GM18870 (cell line): ENCODE data around the gene HSF2.

Experiments
- ATAC-seq: cut with Tn5 transposase; IDR thresholded peaks from one replicate; pipeline ENCODE4 v1.9.1; 2021; ENCODE audit warnings: moderate library complexity; ENCODE audit not compliant: unreplicated experiment

HSF2 gene

DNA sequence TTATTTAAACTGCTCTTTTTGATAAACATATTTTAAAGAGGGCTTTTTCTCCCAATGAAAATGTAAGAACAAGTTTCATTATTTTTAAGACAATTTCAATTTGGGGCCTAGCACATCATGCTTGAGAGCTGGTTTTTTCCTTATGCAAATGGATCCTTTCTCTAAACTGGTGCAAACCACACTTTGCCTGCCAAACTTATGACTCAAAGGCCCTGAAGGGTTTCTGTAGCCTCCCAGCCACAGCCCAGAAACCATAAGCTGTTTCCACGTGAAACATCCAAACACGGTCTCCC is 451 bp upstream of the HSF2 start:
- ATAC-seq, result no peak

DNA sequence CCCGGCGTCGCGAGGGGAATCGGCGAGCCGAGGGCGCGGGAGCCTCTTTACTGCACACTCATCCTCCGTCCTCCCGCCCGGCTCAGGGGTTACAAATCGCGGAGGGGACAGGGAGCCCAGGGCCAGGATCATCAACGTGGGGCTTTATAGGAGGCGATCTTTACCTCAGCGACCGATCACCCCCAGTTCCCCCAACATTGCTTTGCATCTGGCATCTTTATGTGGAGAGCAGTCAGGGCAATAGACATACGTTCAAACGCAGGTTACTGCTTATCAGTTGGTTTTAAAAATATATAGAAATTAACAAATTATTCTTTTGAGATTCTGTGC is 634 bp downstream of the HSF2 start:
- ATAC-seq, result no peak

DNA sequence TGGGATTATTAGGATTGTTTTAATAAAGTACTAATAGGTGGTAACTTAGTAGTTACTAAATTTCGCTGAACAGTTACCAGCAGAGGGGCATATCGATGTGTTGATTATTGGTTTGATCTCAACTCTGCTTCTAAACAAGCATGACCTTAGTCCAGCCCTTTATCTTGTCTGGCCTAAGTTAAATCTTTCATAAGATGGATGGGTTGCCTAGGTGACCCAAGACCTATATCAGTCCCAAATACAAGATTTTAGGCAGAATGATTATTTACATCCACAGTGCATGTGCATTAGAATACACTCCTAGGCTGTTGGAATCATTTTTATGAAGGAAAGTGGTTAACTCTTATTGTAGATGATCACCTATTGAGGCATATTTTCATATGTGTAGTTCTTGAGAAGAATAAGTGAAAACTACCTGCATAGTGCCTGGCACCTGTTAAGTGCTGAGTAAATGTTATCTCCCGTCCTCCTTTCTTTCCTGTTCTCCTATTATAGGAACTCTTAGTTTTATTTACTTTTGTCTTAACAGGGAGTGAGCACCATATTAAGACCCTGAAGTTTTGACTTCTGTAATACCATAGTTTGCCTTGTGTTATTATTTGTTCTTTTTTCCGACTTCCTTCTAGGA is 1.1 kb downstream of the HSF2 start:
- no peak for ATAC-seq

DNA sequence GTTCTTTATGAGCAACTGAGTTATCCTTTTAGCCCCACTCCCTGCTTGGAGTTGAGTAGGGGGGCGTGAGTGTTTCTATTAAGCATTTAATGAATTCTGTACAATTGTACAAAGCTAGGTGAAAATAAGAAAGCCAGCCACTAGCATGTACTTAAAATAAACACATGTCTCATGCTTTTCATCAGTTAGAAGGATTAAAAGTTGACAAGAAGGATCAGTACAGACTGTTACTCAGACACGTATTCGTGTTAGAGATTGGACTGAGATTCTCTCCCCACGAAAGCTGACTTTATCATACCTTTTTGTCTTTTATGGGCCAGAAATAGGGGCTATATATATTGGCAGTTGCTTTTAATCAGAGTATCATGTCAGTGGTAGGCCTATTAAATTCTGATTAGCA is 1.7 kb downstream of the HSF2 start:
- ATAC-seq, result no peak

DNA sequence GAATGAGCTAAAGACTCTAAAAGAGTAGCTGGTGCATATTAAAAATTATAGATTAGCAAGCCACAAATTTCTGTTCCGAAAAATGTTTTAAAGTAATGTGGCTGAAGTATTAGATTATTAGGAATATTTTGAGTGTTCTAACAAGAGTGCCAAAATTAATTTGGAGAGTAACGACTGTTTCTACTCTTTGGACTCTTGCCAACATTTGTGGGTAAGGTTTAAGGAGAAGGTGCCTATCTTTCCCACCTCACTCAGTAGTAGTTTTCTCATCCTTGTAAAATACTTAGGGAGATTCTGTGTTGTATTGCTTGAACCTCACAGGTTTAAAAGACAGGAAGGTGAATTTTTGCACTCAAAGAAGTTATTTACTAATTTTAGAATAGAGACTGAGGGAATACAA is 5.0 kb downstream of the HSF2 start:
- ATAC-seq, result no peak

DNA sequence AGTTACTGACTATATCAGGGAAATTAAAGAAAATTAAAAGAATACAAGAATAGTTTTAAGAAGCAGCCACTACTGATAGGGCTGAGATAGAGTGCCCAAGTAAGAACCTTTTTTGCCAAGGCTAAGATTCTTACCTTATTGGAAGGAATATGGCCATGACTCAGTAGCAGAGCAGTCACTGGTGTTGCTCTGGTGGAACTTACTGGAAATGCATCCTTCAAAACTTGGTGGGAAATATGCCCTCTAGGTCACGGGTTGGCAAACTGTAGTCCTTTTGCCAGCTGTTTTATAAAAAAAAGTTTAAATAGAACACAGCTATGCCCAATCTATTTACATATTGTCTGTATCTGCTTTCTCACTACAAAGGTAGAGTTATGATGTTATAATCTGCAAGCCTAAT is 6.0 kb downstream of the HSF2 start:
- ATAC-seq, result no peak

DNA sequence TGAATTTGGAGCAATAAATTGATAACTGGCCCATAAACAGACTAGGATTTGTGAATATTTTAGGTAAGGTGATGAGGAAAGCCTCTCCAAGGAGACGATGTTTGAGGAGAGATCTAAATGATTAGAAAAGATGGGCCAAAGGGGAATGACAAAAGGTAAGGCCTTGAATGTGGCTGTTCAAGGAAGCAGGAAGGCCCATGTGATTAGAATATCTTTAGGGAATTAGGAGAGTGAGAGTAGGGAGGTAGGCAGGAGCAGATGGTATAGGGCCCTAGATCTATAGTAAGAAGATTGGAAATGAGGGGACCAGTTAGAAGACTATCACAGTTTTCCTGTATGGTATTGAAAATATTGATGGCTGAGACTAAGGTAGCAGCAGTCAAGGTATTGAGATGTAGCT is 6.7 kb downstream of the HSF2 start:
- no peak for ATAC-seq

DNA sequence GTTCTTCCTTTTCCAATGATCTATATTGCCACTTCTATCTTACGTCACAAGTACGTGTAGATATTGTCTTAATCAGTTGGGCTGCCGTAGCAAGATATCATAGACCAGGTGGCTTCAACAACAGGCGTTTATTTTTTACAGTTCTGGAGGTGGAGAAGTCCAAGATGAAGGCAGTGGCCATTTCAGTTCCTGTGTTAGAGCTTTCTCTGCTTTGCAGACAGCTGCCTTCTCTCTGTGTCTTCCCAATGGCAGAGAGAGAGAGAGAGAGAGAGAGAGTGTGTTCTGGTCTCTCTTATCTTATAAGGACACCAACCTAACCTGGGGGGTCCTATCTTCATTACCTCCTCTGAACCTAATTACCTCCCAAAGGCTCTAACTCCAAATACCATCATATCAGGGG is 8.3 kb downstream of the HSF2 start:
- ATAC-seq, result no peak

DNA sequence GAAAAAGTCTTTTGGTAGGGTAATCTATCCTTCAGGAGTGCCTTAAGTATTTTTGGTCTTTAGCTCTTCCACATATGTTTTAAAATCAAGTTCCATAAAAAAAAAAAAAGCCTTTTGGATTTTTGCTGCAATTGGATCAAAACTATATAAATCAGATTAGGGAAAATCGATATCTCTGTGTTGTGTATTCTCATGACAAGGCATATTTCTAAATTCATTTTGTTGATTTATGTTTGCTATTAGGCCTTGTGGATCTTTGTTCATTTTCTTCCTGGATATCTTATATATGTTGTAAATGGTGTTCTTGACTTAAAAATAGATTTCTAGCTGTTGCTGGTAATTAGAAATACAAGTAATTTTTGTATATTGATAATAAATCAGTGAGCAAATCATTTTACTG is 8.8 kb downstream of the HSF2 start:
- ATAC-seq, result no peak

DNA sequence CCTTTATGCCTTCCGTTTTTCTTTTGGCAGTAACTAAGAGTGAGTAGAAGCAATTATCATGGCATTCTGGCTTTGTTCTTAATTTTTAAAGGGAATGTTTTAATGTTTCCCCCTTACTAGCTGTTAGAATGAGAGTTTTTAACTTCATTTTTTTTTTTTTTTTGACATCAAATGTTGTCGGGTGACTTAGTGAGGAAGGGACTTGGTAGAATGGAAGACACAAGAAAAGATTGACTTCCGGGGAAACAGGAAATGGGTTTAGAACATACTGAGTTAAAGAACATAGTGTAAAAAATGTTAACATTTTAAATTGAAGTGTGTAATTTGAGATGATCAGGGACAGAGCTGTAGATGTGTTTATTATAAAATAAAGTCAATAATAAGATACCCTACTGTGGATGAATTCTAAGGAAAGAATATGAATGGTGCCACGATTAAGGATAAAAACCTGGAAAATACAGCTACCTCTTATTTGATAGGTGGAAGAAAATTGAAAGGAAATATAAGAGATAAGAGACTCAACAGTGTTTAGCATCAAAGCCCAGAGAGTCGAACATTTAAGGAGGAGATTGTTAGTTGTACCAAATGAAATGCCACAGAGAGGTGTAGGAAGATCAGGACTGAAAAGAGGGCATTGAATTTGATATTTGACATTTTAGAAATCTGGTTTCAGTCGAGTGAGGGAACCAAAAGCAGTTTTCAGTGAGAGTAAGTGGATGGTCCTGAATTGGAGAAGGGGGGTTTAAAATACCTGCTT is 9.4 kb downstream of the HSF2 start:
- ATAC-seq, result no peak

DNA sequence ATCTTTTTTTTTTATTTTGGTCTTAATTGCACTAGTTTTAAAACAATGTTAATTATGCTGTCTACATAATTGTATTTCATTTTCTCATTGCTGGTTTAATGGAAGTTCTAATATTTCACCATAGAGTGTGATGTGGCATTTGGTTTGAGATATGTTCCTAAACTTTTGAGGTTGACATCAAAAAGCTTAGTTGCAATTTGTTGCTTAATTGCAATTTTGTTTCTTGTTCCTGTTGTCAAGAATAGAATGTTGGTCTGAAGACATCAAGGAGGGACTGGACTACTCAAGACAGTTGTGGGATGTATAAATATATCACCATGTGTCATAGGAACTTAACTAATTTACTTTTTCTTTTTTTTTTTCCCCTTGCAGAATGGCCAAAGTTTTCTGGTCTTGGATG is 12.5 kb downstream of the HSF2 start:
- ATAC-seq, result no peak

DNA sequence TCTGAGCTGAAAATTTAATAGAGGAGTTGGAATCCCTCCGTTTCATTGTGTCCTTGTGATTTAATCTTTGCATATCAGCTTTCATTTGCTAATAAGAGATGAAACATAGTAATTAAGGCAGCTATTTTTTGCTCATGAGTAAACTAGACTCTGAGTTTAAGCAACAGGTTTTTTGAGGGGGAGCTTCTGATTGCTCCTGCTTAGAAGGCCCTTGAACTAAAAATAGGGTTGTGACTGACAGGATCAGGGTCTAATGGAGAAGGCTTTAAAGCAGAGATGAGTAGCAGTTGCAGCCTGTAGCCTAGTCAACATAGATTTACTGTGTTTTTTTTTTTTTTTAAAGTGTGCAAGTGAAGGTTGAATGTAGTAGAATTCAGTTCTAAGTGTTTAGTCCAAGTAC is 17.4 kb downstream of the HSF2 start:
- ATAC-seq, result no peak

DNA sequence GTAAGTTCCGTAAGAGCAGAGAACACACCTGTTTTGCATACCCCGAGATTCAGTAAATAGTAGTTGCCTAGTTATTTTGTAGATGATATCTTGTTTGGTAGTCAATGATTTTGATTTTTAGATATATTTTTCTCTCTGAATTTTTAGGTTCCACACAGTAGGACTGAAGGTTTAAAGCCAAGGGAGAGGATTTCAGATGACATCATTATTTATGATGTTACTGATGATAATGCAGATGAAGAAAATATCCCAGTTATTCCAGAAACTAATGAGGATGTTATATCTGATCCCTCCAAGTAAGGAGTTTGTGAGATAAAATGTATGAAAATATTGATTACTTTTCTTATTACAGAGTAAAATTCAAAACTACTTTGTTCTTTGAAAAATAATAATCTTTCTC is 22.6 kb downstream of the HSF2 start:
- no peak for ATAC-seq

DNA sequence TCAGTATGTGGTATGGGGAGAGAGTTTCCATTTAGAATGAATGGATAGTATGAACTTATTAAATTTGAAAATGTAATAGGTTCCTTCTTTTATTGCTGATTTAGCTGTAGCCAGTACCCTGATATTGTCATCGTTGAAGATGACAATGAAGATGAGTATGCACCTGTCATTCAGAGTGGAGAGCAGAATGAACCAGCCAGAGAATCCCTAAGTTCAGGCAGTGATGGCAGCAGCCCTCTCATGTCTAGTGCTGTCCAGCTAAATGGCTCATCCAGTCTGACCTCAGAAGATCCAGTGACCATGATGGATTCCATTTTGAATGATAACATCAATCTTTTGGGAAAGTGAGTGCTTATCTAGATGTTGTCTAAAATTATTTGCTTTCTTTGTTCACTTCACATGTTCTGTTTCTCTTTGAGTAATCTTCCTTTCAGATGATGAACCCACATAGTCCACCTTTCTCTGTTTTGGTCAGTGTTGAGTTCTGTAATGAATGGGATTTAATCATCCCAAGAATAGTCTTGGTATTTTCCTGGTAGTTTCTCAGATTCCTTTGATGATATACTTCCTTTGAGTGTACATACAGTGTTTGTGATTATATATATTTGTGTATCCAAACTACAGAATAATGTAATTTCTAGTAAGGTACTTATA is 23.3 kb downstream of the HSF2 start:
- ATAC-seq, result peak; percentile 97

DNA sequence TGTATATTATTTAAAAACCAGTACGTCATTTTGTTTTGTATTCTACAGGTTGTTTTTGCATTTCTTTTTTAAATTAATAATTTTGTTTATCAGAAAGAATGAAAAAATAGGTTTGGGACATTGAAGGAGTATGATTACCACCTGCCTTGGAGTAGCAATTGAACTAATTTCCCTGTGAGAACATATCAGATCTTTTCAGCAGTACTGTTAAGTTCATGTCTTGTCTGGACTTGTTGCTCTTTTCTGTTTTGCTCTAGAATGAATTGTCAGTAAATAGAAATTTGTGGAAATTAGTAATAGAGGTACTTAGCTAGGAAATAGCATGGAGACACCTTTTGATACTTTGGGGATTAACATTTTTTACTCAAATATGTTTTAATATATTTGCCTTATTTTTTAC is 24.3 kb downstream of the HSF2 start:
- no peak for ATAC-seq

DNA sequence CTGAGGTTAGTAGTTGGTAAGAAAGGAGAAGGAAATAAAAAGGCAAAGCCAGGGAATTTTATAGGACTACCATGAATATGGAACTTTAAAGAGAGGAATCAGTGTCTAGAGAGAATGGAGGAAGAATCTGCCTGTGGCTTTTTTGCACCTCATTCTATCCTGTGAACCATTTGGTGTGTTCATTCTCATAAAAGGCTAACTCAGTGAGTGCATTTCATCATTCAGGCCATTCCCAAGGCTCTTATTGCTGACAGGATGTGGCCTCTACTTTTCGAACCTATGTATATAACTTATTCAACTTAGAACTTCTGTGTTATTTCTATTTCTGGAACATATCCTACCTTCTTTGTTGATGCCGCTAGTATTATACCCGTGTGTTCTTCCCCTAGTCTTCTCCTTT is 27.1 kb downstream of the HSF2 start:
- no peak for ATAC-seq

DNA sequence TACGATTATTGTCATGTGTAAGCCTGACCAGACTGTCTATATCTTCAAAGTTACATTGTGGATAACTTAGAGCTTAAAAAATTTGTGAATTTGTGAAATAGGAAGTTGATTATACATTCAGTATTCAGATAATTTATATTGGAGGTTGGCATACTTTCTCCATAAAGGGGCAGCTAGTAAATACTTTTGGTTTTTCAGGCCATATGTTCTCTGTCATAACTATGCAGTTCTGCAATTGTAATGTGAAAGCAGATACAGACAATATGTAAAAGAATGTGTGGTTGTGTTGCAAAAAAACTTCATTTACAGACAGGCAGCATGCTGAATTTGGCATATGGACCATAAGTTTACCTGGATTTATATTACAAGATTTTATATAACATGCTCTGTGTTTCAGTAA is 29.3 kb downstream of the HSF2 start:
- ATAC-seq, result no peak

DNA sequence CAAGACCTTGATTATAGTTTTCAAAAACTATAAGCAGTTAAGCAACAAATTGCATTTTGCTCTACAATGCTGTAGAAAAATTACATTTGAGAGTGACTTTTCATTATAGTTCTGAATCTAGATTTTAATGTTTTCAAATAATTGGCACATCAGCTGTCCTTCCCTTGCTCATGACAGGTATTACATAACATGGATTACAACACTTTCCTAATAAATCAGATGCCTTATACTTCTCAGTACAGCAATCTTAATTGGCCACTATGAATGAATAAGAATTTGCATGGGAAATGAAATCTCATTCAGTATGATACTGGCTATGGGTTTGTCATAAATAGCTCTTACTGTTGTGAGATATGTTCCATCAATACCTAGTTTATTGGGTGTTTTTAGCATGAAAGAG is 29.9 kb downstream of the HSF2 start:
- ATAC-seq, result no peak

DNA sequence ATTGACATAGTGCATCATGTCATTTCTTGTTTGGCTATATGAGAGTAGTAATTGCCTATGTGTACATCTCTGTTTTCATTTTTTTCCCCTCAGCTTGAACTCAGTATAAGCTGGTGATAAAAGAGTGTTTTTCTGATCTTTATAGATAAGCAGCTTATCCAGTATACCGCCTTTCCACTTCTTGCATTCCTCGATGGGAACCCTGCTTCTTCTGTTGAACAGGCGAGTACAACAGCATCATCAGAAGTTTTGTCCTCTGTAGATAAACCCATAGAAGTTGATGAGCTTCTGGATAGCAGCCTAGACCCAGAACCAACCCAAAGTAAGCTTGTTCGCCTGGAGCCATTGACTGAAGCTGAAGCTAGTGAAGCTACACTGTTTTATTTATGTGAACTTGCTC is 32.3 kb downstream of the HSF2 start:
- no peak for ATAC-seq

DNA sequence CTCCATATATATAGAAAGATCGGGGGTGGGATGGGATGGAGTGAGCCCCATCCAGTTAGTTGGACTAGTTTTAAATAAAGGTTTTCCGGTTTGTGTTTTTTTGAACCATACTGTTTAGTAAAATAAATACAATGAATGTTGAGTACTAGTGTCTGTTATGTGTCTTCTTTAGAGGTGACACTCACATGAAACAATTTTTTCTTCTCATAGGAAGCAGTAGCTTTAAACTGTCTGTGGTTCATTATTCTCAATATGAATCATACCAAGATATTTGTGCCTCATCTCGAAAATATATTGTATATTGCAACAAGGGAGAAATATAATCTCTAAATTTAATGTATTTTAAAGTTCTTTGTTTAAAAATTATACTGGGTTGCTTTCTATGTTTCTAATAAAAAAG is 33.4 kb downstream of the HSF2 start:
- ATAC-seq, result peak; percentile 84

DNA sequence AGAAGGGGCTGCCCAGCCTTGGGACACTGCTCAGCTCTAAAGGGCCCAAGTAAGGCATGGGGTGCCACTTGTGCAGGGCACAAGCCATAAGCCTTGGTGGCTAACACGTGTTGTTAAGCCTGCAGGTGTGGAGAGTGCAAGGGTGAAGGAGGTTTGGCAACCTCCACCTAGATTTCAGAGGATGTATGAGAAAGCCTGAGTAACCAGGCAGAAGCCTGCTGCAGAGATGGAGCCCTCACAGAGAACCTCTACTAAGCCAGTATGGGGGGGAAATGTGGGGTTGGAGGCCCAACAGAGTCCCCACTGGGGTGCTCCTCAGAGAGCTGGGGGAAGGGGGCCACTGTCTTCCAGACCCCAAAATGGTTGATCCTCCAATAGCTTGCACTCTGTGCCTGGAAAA is 39.5 kb downstream of the HSF2 start:
- ATAC-seq, result no peak

DNA sequence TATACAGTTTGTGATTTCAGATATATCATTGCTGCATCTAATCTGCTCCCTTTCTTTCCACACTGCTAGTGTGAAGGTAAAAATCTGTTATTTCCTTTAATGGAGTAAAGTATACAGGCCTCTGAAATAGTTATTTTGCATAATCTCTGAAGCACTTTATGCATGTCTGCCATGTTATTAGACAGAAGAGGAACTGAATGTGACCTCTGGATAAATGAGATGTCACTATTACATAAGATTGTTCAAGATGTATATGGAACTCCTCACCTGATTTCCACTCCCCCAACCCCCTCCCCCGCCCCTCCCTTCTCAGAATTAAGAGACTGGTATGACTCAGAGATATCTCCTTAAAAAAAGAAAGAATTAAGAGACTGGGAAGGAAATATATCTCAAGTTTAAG is 45.8 kb downstream of the HSF2 start:
- no peak for ATAC-seq

DNA sequence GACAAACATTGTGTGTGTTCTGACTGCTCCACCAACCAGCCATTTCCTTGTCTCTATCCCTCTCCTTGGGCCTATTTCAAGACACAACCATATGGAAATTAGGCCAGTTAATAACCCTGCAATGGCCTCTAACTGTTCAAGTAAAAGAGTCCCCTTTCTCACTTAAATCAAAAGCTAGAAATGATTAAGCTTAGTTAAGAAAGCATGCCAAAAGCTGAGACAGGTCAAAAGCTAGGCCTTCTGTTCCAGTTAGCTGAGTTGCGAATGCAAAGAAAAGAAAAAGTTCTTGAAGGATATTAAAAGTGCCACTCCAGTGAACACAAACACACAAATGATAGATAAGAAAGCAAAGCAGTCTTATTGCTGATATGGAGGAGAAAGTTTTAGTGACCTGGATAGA is 49.6 kb downstream of the HSF2 start:
- no peak for ATAC-seq
